Lower lobe of right lung (tissue), 2 donors: Measurements from ENCODE around the gene KIZ. TPM values are rescaled to one million over a fixed set of nuclear protein-coding genes. Genes with fewer than 3 reads are reported as not detected.
"Not testable (repeated sequence)": the region's sequence is repeated elsewhere in the genome, so short reads cannot be mapped to it uniquely, and the experiment has no call there.

Experiments used
- ATAC-seq, 2 donors: fragments of 200-7000 bp; cut with Tn5 transposase; one replicate each; pipeline ENCODE4 v1.9.1; 2020 to 2022; ENCODE audit warnings: mild to moderate bottlenecking in 2 of 2, moderate library complexity in 2 of 2
- DNase-seq: peaks from one replicate; pipeline ENCODE4 v3.0.0-alpha.2; 2020
- H3K27ac ChIP-seq: fragments of 200-600 bp; one replicate; pipeline ENCODE4 v1.8.0; 2022
- H3K27me3 ChIP-seq: fragments of 200-600 bp; one replicate; pipeline ENCODE4 v1.8.0; 2022; ENCODE audit warnings: low read depth
- H3K36me3 ChIP-seq: fragments of 200-600 bp; one replicate; pipeline ENCODE4 v1.8.0; 2022; ENCODE audit warnings: mild to moderate bottlenecking
- H3K4me1 ChIP-seq: fragments of 200-600 bp; one replicate; pipeline ENCODE4 v1.8.0; 2022
- H3K4me3 ChIP-seq: fragments of 200-600 bp; one replicate; pipeline ENCODE4 v1.8.0; 2022; ENCODE audit warnings: mild to moderate bottlenecking
- H3K9me3 ChIP-seq: fragments of 200-600 bp; one replicate; pipeline ENCODE4 v1.8.0; 2022
- CTCF ChIP-seq: fragments of 200-600 bp; IDR thresholded peaks from one replicate; pipeline ENCODE4 v1.8.0; 2022; ENCODE audit warnings: antibody characterized with exemption, mild to moderate bottlenecking
- intact Hi-C: fragments of 100-400 bp; cut with DNase I; formaldehyde crosslinking; loops from one replicate; pipeline ENCODE4 v1.11.0; 2022
- total RNA-seq: library from RNA; stranded (reverse); fragmentation: NEBNext Ultra II Directional; extraction: Animal tissue kit (Norgen Biotek cat#: 25700); gene quantifications from one replicate; pipeline ENCODE4 v1.2.1, GENCODE V29; 2021
- donor health status: DM: no; HTN: yes; CAD: no; lungs with severe emphysema.

Gene KIZ
- total RNA-seq, 1 donor from 2014 or later: 19.2 TPM

DNA sequence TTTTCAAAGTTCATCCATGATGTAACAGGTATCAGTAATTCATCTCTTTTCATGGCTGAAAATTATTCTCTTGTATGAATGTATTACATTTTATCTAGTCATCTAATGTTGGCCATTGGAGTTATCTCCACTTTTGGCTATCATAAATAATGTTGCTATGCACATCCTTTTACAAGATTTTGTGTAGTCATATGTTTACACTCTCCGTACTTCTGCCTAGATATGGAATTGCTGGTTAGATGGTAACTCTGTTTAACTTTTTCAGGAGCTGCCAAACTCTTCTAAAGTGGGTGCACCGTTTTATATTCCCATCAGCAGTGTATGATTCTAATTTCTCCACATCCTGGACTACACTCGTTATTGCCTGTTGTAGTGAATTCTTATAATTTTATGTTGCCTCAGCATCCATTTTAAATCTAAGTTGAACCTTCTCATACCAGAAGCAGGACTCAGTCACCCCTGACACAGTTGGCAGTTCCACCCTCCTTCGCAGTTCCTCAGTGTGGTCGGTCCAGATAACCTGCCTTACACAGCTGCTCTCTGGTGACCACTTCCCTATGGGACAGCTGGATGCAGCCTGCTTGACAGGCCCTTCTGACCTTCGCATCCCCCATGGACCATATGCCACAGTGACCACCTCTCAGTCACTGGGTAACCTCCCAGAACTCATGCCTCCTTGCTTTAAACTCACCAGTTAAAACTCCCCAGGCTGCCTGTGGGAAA is 33.9 kb downstream of the KIZ start:
- Histone ChIP-seq H3K4me3 (no peak overlapping the region), H3K27ac (no peak overlapping the region), H3K4me1 (no peaks in the 10 kb centered on the region), H3K9me3 (no peaks in the 10 kb centered on the region), H3K36me3 (peaks cover 20% of the 10 kb centered on the region), H3K27me3 (no peaks in the 10 kb centered on the region)
- no peak for DNase-seq
- intact Hi-C loops: no loop called here
- ATAC-seq: no peak
- no peak for TF ChIP-seq CTCF

- Histone ChIP-seq H3K36me3 (peaks cover 20% of the 10 kb centered on the region), H3K4me1 (no peaks in the 10 kb centered on the region), H3K4me3 (no peak overlapping the region), H3K27ac (no peak overlapping the region), H3K9me3 (no peaks in the 10 kb centered on the region), H3K27me3 (no peaks in the 10 kb centered on the region)
- ATAC-seq (no peak), DNase-seq (no peak)
- TF ChIP-seq CTCF: no peak
- intact Hi-C loops: no loop called here
Measured at GRCh38 chr20:21161926-21162325, 36.0 kb downstream of the KIZ start.

- no peak for TF ChIP-seq CTCF
- Histone ChIP-seq H3K27ac (no peak overlapping the region), H3K4me1 (no peaks in the 10 kb centered on the region), H3K36me3 (peaks cover 20% of the 10 kb centered on the region), H3K27me3 (no peaks in the 10 kb centered on the region), H3K9me3 (no peaks in the 10 kb centered on the region), H3K4me3 (no peak overlapping the region)
- no peak for DNase-seq
- intact Hi-C loops: no loop called here
- ATAC-seq: no peak
Measured at GRCh38 chr20:21162631-21163030, 36.7 kb downstream of the KIZ start.

DNA sequence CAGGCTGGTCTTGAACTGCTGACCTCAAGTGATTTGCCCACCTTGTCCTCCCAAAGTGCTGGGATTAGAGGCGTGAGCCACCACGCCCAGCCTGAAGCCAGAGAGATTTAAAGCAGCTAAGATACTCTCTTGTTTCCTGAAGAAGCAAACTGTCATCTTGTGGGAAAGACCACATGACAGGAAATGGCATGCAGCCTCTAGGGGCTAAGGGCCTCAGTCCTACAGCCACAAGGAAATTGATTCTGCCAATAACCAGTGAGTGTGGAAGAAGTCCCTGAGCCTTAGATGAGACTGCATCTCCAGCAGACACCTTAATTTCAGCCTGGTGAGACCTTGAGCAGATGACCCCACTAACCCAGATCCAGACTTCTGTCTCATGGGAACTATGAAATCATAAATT is 40.9 kb downstream of the KIZ start:
- intact Hi-C loops: no loop called here
- Histone ChIP-seq H3K27ac (no peak overlapping the region), H3K4me1 (no peaks in the 10 kb centered on the region), H3K27me3 (no peaks in the 10 kb centered on the region), H3K9me3 (no peaks in the 10 kb centered on the region), H3K4me3 (no peak overlapping the region), H3K36me3 (peaks cover 17% of the 10 kb centered on the region)
- no peak for ATAC-seq
- DNase-seq: no peak
- TF ChIP-seq CTCF: no peak

DNA sequence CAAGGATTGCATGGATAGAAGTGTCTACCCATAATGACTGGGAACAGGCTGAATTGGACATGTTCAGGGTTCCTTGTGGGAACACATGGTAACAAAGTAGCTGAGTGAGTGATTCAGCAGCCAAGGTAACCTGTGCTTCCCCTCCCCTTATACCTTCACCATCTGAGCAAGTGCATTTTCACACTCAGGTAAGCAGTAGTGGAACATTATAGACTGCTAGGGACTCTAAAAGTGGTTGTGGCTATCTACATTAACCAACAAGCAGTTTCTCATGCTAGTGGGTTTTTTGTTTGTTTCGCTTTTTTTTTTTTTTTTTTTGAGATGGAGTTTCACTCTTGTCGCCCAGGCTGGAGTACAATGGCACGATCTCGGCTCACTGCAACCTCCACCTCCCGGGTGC is 41.4 kb downstream of the KIZ start:
- Histone ChIP-seq H3K36me3 (peaks cover 12% of the 10 kb centered on the region), H3K27me3 (no peaks in the 10 kb centered on the region), H3K27ac (no peak overlapping the region), H3K4me1 (no peaks in the 10 kb centered on the region), H3K4me3 (no peak overlapping the region), H3K9me3 (no peaks in the 10 kb centered on the region)
- DNase-seq: no peak
- intact Hi-C loops: no loop called here
- no peak for TF ChIP-seq CTCF
- ATAC-seq: no peak

DNA sequence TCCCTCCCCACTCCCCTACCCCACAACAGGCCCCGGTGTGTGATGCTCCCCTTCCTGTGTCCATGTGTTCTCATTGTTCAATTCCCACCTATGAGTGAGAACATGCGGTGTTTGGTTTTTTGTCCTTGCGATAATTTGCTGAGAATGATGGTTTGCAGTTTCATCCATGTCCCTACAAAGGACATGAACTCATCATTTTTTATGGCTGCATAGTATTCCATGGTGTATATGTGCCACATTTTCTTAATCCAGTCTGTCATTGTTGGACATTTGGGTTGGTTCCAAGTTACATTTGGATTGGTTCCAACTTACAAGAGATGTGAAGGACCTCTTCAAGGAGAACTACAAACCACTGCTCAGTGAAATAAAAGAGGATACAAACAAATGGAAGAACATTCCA is 42.2 kb downstream of the KIZ start:
- H3K27me3 ChIP-seq, H3K4me1 ChIP-seq, intact Hi-C loops, H3K4me3 ChIP-seq, H3K36me3 ChIP-seq, ATAC-seq, H3K9me3 ChIP-seq, H3K27ac ChIP-seq, DNase-seq: not testable (repeated sequence)
